HUDEP-2 (cell line): Measurements from ENCODE around the gene PIEZO2.
A peak's percentile ranks its signal among the peaks of the same experiment; 100 is the strongest.
"Not testable (repeated sequence)": the region's sequence is repeated elsewhere in the genome, so short reads cannot be mapped to it uniquely, and the experiment has no call there.

Experiments
- DNase-seq, 76 experiments: peaks; one replicate each; lab custom pipeline; 2025; ENCODE audit not compliant: unreplicated experiment in 76 of 76; lab: John Stamatoyannopoulos, UW

The PIEZO2 gene

DNA sequence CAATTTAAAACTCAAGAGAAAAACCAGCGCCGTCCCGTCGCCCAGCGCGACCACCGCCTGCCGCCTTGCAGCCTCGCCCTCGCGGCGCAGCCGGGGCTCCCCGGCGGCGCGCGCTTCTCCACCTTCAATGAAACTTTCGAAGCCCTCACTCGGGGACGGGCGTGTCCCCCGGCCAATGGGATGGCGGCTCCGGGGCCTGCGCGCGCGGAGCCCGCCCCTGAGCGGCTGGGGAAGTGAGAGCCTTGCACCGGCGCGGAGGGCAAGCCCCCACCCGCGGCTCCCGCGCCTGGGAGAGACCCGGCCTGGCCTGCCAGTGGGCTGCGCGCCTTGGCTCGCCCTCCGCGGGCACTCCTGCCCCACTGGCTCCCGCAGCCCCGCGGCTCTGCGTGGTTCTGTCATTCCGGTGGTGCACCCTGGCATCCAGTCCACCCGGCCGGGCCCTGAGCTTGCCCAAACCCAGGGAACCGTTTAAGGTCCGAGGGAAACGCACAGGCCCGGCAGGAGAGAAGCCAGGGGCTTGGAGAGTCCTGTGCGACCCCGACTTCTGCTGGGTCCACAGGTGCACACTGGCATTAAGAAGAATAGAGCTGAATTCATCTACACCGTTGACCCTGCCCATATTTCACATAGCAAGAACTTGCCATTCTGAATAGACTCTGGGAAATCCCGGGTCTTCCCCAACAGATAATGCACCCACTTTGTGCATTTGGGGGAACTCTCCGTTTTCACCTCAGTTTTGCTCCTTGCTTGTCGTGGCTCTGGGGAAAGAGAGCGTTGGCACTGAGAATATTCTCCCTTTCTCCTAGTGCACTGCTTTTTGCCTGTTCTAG is at the start of gene PIEZO2:
TSS of gene PIEZO2 (minus strand) at position 129 of the 830 bp plus-strand sequence. CDS start 981 bp downstream, outside the sequence.
- peak in 3 of 76 experiments; percentile 3 to 18 (median 5) for DNase-seq

DNA sequence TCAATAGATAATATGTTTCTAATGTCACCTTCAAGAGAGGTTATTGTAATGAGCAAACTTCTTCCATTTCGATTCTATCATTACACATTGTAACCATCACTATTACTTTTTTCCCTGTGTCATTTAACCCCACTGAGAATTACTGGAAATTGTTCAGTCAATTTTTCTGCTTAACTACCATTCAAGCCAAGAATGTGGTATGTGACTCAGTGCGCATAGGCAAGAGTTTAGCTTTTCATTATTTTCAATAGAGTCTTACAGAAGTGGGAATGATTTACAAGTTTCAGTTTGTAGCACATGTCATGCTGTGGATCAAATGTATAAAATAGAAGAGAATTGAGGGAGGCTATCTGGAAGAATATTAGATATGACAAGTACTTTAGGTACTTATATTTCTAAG is 34.3 kb upstream of the PIEZO2 start:
- DNase-seq, result no peak

DNA sequence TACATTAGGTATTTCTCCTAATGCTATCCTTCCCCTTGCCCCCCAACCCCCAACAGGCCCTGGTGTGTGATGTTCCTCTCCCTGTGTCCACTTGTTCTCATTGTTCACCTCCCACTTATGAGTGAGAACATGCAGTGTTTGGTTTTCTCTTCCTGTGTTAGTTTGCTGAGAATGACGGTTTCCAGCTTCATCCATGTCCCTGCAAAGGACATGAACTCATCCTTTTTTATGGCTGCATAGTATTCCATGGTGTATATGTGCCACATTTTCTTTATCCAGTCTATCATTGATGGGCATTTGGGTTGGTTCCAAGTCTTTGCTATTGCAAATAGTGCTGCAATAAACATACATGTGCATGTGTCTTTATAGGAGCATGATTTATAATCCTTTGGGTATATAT is 32.3 kb upstream of the PIEZO2 start:
- DNase-seq, result not testable (repeated sequence)

DNA sequence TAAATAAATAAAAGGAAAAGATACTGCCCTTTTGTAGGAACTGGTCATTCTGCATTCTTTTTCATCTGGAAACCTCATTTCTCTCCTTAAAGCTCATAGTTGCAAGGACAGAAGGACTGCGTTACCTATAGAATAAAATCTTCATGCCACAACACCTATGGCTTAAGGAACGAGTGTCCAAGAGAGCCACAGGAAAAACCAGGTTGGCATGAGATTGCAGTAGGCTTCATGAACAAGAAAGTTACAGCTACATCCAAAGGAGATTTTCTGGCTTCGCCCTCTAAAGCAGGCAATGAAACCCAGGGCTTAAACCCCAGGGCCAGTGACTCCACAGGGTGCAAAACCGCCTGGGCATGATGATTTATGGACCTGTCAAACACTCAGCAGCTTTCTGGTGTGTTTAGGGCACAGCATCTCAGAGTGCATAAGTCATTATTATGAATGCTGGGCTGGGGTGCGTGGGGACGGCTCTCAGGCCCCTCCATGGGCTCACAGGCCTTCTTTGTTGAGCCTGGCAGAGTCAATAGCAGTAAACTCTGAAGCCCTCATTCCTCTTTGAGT is 30.7 kb upstream of the PIEZO2 start:
- no peak for DNase-seq

DNA sequence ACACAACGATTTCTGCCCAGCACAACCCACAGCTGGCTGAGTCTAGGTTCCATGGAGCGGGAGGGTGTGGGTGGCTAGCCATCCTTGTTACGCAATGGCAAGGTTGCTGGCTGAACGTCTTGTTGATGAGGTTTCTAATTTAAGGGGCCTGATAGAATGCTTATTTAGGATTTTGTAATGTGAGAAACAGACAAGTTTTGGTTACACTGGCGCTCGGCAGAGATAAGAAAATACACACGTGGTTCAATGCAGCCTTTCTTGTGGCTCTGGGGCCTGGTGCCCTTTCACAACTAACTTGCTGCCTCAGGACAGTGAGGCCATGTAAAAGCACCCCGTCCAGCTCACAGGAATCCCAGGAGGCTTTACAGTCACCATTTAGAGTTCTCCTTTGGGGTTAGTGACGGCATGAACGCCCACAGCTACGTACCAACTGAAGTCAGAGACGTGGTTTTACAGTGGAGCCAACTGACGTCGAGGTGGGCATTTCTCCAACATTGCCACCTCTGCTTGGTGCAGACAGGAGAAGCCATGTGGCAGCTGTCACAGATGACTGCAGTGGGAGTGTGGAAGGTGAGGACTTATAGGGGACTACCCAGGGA is 29.7 kb upstream of the PIEZO2 start:
- DNase-seq, result no peak

DNA sequence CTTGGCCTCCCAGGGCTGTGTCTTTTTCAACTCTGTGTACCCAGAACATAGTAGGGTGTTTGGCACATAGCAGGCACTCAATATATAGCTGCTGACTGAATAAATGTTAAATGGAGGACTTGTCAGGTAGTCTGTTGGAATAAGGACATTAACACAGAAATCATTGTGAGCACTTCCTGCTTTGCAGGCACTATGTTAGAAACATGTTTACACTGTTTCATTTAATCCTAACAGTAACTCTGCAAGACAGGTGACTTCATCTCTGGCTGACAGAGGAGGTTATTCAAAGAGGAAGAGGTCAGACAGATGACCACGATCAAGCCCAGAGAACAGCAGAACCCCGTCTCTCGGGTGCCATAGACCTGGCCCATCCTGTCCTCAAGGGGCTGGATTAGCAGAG is 28.0 kb upstream of the PIEZO2 start:
- no peak for DNase-seq

DNA sequence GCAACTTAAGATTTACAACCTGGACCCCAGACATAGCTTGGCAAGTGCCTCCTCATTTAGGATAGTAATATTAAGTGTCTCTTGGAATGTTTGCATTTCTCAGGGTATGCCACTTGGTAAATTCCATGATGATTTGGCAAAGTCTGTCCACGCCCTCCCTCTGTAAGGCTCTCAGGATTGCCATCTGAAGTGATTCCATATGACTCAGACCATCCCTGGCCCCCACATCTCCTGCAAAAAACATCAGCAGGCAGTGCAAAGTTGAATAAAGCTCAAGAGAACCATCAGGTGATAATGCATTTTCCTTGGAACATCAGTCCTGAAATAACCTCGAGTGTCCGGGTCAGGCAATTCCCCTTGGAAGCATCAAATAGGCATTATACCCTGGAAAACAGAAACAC is 27.1 kb upstream of the PIEZO2 start:
- no peak for DNase-seq

DNA sequence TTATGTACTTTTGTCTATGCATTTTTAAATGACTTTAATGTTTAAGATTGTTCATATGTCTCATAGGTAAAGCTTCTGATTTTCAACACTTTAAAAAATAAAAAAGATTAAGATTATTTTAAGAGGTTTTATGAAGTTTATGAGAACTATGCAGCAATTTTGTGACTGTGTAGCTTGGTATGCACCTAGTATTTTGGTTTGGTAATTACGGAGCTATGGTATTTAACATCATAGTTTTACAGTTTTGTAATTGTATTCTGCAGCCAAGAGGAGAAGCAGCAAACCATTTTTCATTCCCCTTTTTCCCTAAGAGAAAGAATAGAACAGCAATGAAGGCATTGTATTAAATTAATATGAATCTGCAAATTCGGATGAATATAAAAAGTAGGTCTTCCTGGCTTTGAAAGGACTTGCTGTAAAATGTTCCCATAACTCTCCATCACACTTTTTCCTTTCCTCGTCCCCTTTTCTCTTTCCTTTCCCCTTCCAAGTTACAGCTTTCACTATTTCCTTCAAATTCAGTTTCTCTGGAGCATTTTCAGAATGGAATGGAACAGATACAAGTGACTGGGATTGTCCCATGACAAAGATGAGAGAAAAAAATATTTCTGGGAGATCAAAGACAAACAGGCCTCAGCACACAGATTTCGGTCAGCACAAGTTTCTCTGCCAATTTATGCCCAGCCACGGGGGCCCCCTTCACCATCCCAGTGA is 26.1 kb upstream of the PIEZO2 start:
- DNase-seq, result no peak

DNA sequence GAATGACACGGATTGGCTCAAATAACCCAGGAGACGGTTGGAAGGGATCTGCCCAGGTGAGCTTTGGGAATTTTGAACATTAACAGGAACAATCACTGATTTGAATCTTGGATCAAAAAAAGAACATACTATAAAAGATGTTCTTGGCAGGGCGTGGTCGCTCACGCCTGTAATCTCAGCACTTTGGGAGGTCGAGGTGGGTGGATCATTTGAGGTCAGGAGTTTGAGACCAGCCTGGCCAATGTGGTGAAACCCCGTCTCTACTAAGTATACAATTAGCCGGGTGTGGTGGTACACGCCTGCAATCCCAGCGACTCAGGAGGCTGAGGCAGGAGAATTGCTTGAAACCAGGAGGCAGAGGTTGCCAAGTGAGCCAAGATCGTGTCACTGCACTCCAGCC is 24.8 kb upstream of the PIEZO2 start:
- not testable (repeated sequence) for DNase-seq

DNA sequence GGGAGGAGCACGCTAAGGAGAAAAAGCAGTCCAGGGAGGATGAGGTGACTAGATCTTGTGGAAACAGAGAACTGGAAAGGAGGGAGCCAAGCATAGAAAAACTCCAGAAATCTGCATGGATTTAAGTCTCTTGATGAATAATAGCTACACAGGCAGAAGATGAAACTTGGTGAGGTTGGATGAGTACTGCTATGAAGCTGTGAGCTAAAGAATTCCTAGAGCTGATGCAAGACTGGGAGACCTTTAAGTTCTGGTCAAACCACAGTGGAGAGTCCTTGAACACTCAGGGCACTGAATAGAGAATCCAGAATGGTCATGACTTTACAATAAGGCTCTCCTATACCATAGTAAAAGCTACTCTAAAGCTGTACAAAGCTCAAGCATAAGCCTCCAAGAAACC is 18.4 kb upstream of the PIEZO2 start:
- DNase-seq, result no peak

DNA sequence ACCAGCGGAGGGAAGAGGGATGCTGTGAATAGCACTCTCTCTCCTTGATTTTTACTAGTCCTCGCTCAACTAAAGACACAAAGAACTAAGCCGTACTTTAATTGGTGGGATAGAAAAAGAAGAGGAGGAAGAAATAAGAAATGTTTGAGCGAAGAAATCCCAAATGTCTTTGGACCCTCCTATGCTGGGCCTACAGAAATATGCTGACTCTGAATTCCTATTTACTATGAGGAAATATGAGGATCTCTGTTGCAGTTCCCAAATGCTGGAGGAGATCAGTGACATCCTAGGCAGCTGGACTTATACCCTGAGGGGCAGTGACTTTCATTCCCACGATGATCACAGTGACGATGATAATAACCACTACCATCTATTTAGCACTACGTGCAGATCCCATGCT is 16.6 kb upstream of the PIEZO2 start:
- no peak for DNase-seq

DNA sequence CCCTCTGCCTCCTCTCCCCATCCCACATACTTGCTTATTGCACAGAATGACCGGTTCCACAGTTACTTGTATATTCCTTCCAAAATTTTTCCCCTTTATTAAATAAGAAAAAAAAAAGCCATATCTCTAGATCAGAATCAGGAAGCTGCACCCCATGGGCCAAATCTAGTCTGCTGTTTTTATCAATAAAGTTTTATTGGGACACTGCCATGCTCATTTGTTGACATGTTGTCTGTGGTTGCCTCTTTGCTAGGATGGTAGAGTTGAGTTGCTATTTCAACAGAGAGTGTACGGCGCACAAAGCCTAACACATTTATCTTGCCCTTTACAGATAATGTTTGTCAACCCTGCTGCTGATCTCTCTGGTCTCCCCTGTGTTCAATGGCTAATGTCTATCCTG is 15.8 kb upstream of the PIEZO2 start:
- no peak for DNase-seq

DNA sequence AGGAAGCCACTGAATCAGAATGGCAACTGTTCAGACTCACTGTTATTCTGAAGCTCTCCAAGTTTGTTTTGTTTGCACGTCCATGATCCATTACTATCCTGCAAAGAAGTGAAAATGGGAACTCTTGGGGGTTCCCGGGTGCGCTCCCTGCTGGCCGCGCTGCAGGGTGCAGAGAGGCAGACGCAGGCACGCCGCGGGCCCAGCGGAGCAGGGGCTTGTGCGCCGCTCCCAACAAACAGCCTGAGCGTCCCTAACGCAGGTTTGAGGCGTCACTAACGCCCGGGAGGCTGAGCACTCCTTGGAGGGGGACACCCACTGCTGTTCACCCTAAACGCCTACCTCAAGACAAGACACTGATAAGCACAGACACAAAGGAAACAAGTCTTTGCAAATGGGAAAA is 14.3 kb upstream of the PIEZO2 start:
- peak in 1 of 76 experiments; percentile 2 for DNase-seq

DNA sequence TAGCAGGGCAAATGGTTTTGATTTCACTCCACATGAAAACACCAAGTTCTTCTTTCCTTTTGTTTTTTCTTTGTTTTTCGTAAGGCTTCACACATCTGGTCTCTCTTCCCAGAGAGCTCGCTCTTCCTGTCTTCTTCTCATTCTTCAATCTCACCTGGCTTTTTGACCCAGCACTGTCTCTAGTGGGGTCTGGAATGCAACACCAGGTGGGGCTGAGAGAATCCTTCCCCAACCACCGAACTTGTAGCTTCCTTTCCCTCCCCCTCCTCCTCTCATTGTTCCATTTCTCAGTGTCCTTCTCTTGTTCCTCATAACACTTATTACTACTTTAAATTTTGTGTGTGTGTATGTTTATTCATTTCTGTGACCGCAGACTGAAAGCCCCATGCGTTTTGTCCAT is 13.5 kb upstream of the PIEZO2 start:
- no peak for DNase-seq

DNA sequence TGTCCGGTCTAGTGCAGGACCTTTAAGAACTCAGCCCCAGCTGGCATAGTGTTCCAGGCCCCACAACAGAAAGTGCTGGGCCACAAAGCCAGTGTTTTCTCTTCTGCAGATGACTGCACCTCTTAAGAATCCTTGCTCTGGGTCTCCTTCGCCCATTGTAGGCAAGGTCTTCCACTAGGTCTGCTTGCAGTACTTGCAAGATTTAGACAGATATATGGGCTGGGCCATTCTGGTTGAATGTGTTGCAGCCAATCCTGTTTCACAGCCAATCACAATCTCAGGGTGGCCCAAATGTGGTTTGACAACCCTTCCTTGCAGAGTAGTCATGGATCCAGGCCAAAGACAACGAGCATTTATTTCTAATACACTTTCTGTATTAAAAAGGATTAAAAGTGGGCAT is 13.1 kb upstream of the PIEZO2 start:
- no peak for DNase-seq

DNA sequence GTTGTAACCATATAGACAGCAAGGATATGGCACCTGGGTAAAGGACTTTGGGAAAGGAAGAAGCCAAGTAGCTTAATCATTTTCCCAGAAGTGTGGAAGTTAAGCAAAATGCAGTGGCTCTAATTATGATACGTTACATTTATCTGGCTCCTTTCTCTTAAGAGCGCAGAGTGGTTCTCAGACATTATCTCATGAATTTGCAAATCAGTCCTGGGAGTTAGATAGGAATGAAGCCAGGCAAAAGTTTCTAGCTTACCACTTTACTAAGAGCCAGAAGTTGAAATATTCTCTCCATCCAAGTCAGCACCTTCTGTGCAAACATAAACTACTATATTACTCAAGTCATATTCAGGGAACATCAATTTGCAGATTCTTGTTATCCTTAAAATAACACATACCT is 10.9 kb upstream of the PIEZO2 start:
- no peak for DNase-seq

DNA sequence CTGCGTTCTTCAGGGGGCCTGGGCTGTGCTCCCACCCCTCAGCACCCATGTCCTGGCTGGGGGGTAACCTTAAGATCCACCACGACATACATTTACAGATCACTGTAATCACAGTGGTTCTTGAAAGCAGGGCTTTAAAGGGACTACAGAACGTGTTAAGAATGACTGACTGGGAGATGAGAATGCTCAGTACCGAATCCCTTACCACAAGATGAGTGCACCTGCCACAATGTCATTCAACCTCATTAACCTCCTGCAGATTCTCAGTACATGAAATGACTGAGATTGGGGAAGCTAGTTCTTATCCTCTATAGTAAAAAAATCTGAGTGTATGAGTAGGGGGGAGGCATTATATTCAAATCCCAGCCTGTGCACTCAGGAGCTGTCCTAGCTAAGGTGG is 10.5 kb upstream of the PIEZO2 start:
- DNase-seq, result no peak

DNA sequence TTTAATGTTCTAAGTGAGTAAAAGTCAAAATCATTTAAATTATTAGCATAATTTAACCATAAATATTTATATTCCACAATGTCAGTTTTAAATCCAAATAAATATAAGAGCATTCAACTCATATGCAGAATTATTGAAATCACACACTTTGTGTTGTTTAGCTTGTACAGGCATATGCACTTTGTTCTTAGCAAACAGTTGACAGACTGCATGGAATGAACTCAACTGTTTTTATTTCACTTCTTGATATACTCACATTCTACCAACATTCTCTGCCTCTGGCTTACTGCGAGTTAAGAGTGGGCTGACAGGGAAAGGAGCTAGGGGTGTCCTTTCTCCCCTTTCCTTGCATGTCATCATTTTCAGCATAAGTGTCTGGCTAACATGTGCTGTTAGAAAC is 7.6 kb upstream of the PIEZO2 start:
- no peak for DNase-seq

DNA sequence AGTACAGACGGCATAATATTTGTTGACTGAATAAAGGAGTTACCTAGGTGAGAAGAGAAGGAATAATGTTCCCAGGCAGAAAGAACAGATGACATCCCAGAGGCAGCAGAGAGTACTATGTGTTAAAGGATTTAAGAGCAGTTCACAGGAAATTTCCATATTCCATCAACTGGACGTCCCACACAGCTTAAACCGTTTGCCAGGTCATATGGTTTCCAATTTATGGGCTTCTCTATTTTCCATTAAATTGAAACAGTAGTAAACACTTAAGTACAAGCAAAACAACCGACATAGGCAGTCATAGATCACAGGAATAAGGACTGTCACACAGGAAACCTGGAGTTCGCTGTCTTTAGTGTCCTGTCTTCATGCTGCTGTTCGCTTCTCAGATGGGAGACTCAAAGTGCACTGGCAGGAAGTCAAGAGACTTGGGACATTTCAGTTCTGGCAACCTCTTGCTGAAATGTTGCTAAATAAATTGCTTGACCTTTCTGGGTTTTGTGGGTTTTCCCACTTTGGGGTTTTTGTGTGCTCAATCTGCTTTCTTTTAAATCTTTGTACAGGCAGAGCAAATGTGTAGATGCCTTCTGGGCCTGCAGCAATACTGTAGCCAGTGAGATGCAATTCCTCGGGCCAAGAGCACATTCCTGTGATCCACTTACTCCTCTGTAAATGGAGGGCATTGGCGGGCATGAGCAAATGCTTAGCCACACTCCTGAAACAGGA is 5.8 kb upstream of the PIEZO2 start:
- DNase-seq, result no peak

DNA sequence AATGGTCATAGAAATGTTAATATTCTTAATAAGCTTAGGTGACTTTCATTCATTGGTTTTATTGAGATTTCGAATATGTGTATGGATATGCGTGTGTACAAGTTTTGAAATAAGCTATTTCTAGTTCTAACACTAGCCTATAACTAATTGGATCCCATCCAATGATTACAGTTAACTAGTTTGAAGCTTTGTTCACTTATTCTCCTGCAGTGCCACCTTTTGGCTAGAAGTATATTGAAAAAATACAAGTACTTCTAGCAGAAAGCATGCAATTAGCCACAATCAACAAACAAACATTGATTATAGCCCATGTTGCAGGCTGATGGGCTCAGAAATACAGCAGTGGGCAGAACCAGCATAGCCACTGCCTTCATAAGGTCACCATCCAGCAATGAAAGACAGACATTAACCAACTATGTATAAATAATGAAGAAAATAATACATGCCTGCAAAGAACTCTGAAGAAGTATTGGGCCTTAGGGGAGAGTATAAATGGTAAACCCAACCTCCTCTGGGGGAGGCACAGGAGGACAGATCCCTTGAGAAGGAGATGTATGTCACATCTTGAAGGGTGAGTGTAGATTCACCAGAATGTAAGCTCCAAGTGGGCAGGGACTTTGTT is 5.1 kb upstream of the PIEZO2 start:
- DNase-seq, result peak in 17 of 76 experiments; percentile 0 to 61 (median 8)
